GM18868 (cell line): ENCODE results near the gene CUEDC2.
A peak's percentile ranks its signal among the peaks of the same experiment; 100 is the strongest.

Experiments used
- ATAC-seq: cut with Tn5 transposase; IDR thresholded peaks from one replicate; pipeline ENCODE4 v1.9.1; 2021; ENCODE audit warnings: mild to moderate bottlenecking, moderate library complexity; ENCODE audit not compliant: unreplicated experiment

CUEDC2 gene

DNA sequence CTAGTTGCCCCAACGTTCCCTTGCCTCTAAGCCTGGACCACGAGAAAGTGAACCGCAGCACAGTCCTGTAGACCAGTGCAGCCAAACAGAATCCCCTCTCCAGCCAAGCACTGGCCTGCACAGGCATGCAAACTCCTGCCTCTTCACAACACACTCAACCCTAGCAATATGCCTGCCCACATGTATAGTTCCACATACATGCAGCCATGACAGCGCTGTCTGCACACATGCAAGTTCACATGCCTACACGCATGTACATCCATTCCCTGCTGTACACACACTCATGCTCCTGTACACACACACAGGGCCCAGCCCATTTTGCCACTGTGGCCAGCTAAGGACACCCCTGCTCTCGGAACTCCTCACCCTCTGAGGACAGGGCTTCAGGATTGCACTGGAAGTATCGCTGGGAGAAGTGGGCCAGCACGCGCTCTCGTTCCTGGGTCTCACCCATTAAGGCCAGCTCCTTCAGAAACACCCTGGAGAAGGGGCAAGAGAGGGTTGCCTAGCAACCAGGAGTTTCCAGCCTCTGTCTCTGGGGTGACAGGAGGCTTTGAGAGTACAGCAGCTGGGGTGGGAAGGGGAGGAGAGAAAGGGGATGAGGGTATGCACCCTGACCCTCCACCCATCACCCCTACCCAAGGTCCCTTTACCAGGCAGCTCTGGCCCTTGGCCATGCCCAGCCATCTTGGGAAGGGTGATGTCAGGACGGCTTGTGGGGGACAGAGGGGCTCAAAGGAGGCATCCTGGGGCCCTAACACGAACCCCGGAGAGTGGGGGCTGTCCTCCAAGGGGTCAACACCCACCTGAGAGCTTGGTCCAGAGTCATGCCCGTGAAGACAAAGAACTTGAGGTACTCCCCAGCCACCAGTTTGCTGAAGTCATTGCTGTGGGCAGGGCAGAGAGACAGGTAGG is 20.8 kb downstream of the CUEDC2 start:
- no peak for ATAC-seq

DNA sequence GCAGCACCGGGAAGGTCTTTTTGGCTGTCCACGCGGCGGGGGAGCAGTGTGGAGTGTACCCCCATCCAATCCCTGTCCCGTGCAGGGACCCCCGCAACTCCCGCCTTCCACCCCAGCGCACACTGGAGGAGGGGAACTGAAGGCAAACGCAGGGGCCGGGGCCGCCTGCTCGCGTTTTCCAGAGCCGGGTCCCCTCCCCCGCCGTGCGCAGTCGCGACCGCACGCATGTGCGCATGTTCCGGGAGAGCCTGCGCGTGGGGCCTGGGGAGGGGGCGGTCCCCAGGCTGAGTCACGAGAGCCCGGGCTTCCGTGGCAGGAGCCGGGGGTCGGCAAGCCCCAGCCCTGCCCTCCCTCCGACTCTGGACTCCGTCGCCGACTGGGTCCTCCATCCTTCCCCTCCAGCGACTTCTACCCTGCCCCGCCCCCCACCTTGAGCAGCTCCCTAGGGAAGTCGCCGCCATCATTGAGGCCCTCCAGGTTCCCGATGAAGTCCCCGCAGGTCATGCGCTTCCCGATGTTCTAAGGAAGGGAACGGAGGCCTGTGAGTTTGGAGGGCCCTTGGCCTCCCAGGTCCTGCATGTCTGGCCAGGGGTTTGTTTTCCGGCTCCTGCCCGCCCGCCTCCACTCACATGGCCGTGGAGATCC is 21.8 kb downstream of the CUEDC2 start:
- no peak for ATAC-seq

DNA sequence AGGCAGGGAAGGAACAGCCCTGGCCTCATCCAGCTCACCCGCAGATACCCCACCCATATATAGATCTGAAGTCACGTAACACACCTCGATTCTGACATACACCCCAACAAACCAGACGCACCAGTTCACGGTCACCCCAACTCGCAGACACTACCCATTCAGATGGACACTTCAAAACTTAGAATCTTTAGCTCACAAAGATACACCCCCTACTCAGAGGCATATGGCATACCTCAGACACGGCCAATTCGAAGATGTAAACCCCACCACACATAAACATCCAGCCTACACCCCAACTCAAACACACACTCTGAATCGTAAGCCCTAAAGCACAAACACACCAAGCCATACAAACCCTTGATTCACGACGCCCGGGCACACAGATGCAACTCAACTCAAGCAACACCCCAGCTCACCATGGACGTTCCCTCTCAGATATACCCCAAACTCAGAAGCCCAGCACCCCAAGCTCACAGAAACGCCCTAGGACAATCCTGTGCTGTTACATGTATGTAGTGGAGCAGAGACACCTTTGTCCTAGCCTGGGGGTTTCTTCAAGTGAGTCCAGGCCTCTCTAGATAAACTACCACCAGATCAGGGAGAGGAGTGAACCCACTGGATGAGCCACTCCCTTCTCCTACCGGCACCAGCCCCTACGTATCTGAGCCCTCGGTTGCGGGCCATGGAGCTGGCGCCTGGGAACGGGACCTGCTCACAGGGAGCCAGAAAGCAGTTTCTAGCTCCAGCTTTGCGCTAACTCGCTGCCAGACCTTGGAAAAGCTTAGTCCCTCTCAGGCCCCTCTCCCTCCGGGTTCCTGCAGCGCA is 22.6 kb downstream of the CUEDC2 start:
- ATAC-seq, result no peak

DNA sequence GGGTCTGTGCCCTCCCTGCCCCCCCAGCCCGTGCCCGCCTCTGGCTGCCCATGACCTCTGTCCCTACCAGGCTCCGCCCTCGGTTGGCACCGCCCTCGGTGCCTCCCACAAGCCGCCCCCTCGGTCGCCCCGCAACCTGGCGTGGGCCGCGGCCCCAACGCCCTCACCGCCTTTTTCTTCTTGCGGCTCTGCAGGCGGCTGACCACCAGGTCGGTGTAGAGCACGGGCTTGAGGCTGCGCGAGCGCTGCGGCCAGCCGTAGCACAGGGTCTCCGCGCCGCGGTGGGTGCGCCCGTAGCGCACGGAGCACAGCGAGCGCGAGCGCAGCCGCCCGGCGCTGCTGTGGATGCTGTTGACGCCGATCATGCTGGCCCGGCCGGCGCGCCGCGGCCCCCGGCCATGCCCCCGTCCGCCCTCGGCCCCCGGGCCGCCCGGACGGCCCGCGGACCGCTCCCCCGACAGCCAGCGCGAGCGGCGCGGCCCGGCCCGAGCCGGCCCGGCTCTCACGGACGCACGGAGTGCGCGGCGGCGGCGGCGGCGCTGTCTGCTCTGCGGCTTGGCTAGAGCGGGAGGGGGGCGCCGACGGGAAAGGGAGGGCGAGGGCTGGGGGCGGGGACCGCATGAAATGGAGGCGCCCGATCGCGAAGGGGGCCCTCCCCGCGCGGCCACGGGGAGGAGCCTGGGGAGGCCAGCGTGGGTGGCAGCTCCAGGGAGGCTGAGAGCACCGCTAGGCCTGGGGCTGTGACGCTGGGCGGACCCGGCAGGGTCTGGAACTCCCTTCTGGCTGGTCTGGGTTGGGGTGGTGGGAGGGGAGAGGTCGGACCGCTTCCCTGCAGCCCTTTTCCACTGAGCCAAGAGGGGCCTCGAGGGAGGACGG is 23.4 kb downstream of the CUEDC2 start:
- no peak for ATAC-seq

DNA sequence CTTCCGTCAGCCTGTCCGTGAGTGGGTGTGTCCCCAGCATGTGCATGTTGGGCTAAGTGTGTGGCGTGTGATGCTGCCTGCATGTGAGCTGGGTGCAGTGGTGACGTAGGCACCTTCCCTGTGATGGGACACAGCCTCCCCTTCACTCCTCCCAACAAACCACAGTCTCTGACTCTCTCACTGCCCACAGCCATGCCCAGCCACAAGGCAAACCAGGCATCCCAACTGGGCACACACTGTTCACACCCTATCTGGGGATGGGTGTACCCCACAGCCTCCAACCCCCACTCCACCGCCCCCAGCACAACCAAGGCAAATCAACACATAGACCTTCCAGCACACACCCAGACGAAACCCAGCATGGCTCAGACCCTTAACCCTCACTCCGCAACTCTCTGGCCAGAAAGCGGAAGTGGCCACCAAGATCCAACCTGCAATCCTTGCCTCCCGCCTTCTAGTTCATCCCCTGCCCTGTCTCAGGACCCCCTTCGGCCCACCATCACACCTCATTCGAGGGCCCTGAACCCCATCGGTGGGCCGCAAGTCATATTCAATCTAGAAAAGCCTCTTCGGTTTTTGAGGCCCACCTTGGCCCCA is 24.1 kb downstream of the CUEDC2 start:
- ATAC-seq, result no peak

DNA sequence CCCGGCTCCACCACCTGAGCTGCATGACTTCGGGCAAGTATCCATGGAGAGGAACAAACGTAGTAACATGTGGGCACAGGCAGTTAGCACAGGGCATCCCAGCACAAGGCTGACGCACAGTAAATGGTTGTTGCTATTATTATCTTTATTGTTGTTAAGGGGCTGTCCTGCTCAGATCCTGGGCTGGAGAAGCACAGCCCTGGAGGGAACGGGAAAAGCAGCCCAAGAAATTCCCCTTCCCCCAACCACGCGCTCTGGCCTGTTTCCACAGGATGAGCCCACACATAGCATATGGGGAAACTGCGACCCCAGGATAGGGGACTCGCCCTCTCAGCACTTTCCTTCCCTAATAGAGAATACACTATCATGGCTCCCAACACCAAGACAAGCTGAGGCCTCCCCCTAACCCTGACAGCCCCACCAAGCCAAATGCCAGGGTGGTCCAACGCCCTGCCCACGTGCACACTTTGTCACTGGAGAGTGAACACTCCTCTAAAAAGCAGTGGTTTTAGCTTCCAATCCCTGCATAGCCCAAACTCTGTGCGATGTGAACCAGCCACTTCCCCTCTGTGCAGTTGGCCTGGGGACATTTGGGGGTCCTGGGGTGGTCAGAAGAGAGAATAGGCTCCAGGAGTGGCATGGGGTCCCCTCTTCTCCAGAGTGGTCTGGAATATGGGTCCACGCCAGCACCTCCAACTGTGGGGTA is 24.8 kb downstream of the CUEDC2 start:
- ATAC-seq, result no peak

DNA sequence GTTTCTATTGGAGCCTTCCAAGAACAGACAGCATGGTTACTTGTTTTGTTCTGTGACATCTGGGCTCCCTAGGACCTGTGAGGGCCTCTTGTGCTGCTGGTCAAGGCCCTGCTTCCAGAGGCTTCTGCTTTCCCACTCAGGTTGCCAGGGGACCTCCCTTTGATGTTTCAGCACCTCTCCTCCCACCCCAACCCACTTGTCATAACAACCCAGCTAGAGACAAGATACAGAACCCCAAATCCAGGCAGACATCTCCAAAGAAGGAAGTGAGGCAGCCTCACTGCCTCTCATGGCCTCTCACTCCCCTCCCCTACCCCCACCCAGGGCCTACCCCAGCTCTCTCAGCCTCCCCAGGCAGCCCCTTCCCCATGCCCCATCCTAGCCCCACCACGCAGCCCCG is 25.6 kb downstream of the CUEDC2 start:
- ATAC-seq, result no peak

DNA sequence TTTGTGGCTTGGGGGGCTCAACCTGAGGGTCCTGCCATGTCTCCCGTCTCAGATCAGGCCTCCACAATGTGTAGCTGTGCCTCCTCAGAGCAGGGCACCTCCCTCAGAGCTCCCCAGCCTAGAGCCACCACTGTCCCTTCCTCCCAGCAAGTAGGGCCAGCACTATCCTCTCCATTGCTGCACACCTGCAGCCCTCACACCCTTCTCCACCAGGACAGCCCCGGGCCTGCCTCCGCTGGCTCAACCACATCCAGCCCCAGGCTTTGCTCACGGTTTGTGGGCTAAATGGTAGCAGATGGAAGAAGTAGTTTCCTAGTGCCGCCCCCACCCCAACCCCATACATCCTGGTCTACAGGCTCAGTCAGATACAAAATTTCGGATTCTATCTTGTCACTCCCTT is 26.7 kb downstream of the CUEDC2 start:
- ATAC-seq, result no peak

DNA sequence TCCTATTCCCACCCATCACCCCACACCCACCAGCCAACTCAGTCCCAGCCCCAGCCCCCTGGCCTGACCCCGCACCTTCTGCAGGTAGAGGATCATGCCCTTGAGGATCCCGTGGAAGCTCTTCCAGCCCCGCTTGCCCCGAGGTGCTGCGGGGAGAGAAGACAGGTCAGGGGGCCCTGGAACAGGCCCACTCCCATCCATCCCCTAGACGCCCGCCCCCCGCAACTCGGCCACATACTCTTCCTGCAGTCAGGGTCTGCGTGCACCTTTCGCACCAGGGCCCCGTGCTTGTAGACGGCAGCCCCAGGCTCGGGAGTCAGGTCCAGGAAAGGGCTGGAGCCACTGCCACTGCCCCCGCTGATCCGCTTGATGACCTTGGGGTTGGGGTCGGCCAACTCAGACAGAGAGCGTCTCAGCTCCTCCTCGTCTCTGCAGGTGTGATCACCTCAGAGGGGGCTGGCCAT is 27.2 kb downstream of the CUEDC2 start:
- ATAC-seq, result no peak

DNA sequence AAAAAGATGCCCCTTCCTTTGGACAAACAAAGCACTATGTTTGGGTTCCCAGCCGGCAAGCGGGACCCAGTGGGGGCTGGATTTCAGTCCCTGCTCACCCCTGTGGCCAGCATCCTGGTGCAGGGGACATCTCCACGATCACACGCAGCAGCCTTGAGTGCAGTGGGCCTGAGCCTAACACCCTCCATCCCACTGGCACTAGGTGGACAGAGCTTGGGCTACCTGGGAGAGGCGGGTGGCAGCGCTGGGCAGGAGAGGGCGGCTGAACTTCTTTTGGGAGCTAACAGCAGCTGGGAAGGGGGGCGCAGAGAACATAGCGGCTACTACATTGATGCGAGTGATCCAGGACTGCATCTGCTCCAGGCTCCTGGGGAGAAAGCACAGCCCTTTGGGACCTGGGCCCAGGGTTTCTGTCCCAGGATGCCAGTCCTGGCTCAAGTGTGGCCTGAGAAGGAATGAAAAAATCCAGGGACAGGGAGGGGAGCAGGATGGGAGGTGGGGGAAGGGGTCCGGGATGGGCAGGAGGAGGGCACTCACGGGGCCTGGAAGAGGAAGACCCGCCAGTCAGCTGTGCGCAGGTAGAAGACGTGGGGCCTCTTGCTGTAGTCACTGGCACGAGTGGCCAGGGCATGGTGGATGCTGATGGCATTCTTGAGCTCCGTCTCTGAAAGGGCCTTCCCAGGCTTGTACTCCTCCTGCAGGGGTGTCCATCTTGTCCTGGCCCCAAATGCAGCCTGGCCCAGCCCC is 27.8 kb downstream of the CUEDC2 start:
- ATAC-seq, result no peak

DNA sequence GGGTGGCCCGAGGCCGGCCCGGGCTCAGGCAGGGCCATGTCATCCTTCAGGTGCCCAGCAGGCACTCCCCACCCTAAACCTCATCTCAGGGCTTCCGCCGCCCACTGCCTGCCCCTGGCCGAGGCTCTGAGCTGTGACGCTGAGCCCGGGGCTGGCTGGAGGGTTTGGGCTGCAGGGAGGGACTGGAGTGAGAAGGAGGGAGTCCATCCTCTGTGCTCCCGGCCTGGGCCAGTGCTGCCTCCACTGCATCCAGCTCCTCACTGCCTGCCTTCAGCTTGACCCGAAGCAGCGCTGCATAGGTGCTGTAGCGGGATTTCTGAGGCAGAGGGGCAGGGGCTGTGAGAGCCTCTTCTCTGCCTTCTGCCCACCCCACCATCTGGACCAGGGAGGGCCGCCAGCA is 29.3 kb downstream of the CUEDC2 start:
- no peak for ATAC-seq

DNA sequence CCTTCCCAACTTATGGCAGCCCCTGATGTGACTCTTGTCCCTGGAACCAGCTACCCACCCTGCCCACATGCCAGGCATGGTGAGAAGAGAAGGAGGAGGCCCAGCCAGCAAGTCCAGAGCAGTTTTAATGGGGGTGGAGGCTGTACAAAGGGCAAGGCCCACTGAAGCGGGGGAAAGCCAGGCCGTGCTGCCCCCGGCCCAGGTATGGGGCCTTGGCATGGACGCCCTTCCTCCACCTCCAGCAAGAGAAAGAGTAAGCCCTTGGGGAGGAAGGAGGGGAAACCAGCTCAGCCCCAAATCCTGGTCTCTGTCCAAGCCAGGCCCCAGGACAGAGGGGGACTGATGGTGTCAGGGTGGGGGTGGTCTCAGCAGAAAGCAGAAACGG is 29.9 kb downstream of the CUEDC2 start:
- ATAC-seq, result no peak

DNA sequence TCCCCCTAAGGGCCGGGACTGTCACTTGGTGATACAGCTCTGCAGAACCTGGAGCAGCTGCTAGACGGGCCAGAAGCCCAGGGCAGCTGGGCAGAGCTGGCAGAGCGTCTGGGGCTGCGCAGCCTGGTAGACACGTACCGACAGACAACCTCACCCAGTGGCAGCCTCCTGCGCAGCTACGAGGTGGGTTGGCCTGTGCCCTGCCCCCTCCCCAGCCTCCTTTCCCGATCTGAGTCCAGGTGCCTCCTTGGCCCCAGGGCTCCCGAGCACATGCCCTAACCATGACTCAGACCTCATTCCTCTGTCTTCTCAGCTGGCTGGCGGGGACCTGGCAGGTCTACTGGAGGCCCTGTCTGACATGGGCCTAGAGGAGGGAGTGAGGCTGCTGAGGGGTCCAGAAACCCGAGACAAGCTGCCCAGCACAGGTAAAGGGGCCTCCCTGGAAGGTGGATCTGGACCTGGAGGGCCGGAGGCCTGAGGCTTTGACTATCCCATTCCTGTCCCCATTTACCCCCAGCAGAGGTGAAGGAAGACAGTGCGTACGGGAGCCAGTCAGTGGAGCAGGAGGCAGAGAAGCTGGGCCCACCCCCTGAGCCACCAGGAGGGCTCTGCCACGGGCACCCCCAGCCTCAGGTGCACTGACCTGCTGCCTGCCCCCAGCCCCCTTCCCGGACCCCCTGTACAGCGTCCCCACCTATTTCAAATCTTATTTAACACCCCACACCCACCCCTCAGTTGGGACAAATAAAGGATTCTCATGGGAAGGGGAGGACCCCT is 30.5 kb downstream of the CUEDC2 start:
- no peak for ATAC-seq

DNA sequence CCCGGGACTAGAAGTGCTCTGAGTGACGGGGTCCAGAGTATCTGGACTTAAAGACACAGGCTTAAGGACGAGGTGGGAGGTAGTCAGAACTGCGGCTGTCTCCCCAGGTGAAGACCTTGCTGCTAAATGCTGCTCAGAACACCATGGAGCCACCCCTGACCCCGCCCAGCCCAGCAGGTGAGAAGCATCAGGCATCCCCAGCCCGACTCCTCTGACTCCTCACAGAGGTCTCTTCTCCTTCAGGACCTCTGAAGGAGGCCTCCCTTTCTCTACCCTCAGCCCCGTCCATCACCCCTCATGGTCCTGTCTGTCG is 31.1 kb downstream of the CUEDC2 start:
- ATAC-seq, result no peak

DNA sequence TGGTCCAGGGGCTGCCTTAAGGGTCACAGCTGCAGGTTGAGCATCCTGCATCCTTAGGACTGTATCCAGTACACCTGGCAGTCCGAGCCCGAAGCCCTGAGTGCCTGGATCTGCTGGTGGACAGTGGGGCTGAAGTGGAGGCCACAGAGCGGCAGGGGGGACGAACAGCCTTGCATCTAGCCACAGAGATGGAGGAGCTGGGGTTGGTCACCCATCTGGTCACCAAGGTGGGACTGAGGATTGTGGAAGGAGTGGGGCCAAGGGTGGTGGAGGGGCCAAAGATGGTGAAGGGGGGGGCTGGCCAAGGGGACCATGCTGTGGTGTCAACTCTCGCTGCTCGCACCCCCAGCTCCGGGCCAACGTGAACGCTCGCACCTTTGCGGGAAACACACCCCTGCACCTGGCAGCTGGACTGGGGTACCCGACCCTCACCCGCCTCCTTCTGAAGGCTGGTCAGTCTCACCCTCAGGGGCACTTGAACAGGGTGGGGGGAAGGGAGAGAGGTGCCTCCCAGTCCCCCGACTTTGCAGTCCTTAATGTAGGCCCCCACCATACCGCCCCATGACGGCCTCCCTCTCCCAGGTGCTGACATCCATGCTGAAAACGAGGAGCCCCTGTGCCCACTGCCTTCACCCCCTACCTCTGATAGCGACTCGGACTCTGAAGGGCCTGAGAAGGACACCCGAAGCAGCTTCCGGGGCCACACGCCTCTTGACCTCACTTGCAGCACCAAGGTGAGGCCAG is 31.6 kb downstream of the CUEDC2 start:
- no peak for ATAC-seq

DNA sequence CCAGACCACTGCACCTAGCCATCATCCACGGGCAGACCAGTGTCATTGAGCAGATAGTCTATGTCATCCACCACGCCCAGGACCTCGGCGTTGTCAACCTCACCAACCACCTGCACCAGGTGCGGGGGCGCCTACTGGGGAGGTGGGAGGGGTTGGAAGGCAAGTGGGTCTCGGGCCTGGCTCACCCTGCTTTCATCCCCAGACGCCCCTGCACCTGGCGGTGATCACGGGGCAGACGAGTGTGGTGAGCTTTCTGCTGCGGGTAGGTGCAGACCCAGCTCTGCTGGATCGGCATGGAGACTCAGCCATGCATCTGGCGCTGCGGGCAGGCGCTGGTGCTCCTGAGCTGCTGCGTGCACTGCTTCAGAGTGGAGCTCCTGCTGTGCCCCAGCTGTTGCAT is 32.3 kb downstream of the CUEDC2 start:
- ATAC-seq, result no peak

DNA sequence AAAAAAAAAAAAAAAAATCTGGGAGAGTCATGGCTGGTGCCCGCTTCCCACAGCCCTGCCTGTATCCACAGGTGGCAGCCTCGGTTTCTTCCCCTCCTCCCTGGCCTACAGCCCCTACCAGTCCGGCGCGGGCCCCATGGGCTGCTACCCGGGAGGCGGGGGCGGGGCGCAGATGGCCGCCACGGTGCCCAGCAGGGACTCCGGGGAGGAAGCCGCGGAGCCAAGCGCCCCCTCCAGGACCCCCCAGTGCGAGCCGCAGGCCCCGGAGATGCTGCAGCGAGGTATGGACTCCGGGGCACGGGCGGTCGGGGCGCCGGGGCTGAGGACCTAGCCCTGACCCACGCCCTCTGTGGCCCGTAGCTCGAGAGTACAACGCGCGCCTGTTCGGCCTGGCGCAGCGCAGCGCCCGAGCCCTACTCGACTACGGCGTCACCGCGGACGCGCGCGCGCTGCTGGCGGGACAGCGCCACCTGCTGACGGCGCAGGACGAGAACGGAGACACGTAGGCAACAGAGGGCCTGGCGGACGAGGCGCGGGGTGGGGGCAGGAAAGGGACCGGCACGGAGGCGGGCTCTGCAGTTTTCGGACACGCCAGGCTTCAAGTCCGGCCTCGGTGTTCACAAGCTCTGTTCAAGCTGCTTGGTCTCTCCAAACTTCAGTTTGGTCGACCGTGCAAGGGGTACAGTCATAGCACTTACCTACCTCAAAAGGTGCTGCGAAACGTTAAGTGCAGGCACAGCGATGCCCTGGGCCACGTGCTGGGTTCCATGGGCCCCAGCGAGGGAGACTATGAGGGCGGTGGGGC is 33.0 kb downstream of the CUEDC2 start:
- ATAC-seq, result peak; percentile 48
